GM19193 (cell line): ENCODE data around the gene SHANK3.

Source experiments
- POLR2A ChIP-seq: IDR thresholded peaks from 4 replicates; pipeline ENCODE4 v1.6.1; 2011; ENCODE audit not compliant: insufficient read depth, insufficient read length; ENCODE audit errors: extremely low read depth

Gene SHANK3

GRCh38 chr22:50691521-50691920 is 18.9 kb downstream of the SHANK3 start:
- no peak for TF ChIP-seq POLR2A

- no peak for TF ChIP-seq POLR2A
Observed at GRCh38 chr22:50693462-50693861, 20.8 kb downstream of the SHANK3 start.

DNA sequence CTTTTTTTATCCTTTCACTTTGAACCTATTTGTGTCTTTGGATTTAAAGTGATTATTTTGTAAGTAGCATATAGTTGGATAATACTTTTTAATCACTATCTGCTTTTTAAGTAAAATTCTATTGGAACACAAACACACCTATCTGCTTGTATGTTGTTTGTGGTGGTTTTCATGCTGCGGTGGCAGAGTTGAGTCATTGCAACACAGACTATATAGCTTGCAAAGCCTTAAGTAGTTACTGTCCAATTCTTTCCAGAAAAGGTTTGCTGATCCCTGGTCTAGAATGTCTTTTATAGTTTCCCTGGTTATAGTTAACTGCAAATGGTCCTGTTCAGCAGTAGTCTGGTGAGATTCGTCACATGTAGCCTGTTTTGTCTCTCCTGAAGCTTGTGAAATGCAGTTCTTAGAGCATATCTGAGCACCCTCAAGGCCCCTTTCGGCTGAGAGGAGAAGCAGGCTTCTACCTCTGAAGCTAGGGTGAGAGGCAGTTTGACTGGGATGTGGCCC is 21.5 kb downstream of the SHANK3 start:
- no peak for TF ChIP-seq POLR2A

DNA sequence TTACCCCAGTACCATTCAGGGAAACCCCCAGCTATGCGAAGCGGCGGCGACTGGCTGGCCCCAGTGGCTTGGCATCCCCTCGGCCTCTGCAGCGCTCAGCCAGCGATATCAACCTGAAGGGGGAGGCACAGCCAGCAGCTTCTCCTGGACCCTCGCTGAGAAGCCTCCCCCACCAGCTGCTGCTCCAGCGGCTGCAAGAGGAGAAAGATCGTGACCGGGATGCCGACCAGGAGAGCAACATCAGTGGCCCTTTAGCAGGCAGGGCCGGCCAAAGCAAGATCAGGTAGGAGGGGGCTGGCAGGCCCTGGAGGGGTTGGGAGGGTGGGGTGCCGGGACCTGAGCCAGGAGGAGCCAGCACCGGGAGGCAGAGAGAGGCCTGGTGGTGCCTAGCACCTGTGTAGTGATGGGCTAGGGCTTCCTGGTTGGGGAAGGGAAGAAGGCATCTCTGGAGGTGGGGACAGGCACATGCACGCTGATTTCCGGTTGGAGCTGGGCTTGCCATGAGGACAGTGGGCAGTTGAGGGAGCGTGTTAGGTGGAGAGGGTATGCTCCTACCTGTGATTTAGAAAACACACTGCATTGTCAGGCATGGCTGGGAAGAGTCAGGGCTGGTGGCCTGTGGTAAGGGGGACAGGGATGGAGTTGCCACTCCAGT is 22.3 kb downstream of the SHANK3 start:
- no peak for TF ChIP-seq POLR2A

GRCh38 chr22:50695421-50696250 is 23.0 kb downstream of the SHANK3 start:
- TF ChIP-seq POLR2A: no peak

DNA sequence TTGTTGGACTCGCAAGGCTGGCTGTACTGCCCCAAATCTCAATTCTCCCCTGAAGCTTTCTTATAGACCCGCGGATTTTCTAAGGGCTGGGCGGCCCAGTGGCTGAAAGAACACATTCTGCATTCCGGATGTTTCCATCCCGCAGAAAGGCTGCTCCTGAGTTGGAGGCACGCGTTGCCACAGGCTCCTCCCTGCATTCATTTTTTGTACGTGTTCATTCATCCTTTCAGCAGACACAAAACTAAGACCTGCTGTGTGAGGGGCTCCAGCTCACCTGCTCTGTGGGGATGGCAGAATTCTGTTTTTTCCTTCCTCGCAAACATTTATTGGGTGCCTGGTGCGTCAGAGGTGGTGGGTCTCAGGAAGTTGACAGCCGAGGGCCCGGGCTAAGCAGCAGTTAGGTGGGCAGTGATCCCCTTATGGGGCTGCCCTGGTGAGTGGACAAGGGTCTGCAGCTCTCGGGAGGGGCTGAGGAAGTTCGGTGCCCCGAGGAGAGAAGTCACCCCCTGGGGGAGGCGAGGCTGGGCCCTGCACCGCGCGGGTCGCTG is 23.7 kb downstream of the SHANK3 start:
- TF ChIP-seq POLR2A: no peak

DNA sequence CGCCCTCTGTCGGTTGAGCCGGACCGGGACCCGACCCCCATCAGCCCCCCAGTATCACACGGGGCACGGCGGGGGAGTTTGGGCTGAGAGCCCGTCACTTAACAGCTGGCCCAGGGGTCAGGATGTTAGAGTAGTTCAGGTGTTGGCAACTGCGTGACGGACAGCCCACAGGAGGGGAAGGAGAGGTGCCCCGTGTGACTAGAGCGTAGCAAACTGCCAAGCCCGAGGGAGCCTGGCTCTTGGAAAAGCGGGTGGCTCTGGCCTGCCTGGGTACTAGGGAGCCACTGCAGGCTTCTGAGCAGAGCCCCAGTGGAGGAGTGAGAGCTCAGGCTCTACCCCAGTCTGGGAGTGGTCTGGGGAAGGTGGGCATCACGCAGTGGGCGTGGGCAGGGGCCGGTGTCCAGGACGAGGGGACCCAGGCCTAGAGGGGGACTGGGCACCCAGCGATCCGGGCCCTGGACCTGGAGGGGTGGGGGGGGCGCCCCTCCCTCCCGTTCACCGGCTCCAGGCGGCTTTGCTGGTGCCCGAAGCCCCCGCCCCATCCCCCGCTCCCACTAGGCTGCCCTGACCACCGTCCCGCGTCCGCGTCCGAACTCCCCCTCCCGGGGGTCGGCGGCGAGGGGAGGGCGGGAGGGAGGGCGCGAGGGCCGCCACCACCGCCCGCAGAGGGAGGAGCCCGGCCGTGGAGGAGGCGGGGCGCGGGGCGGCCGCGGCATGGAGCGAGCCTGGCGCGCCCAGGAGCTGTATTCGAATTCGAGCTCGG is 24.4 kb downstream of the SHANK3 start:
- TF ChIP-seq POLR2A: no peak

- no peak for TF ChIP-seq POLR2A
Observed at GRCh38 chr22:50697667-50698506, 25.3 kb downstream of the SHANK3 start.

DNA sequence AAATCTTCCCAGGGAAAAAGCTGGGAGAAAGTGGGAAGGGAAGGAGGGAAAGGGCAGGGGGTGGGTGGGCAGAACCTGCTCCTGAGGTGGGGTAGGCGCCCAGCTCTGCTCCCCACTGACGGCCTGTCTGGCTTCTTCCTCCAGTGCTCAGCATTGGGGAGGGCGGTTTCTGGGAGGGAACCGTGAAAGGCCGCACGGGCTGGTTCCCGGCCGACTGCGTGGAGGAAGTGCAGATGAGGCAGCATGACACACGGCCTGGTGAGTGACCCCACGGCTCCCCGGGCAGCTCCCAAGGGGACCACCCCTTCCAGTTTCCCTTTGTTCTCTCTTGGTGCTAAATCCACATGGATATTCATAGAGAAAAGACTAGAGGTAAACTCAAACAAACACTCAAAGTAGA is 25.9 kb downstream of the SHANK3 start:
- TF ChIP-seq POLR2A: no peak

DNA sequence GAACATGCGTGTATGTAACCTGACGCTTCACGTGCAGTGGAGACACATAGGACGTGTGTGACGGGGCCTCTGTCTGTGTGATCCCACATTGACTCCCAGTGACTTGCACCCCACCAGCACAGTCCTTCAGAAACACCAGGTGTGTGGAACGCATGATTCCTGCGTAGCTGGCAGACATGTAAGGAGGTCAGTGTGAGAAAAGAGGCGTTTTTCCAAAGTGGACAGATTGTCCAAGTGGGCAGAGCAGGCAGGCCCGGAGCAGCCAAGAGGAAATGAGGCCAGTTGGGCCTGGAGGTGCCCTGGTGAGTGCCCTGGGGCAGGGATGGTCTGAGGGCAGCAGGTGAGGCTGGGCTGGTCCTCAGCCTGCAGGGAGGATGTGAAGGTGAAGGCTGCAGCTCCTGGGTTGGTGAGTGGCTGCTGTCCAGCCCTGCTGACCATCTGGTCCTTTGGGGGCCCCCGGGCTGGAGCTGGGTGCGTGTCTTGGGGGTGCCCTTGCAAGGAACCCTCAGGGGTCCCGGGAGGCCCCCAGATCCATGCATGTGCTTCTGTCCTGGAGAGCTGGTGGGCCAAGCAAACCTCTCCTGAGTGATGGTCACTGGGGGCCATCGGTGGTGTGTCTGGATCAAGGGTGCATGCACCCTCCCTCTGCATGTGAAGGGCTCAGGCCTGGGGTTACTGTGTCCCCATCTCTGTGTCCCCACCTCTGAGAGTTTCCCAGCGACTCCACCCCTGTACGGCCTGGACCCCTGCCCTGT is 26.6 kb downstream of the SHANK3 start:
- no peak for TF ChIP-seq POLR2A

DNA sequence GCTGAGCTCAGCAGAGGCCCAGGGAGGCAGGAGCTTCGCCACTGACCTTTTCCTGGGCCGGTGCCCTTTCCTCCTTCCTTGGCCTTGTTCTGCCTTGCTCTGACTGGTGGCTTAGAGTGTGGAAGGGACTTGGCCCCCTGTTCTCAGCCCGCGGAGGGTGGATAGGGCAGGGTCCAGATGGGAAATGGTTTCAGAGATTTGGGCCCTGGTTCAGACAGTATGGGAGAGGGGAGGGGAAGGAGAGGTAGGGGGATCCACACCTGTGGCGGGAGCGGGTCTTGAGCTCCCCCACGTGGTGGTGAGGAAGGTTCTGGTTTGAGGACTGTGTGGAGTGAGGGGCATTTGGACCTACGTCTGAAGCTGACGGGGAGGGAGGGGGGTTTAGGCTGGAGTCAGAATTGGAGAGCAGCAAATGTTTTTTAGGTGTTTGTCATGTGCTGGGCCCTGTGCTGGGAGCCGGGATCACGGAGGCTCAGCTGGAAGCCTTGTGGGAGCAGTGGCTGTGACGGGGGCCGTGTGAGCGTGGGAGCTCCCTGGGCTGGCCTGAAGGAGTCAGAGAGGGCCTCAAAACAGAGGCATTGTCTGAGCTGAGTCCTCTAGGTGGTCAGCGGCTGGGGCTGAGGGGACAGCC is 27.2 kb downstream of the SHANK3 start:
- no peak for TF ChIP-seq POLR2A

- TF ChIP-seq POLR2A: no peak
Observed at GRCh38 chr22:50700387-50701075, 27.9 kb downstream of the SHANK3 start.

DNA sequence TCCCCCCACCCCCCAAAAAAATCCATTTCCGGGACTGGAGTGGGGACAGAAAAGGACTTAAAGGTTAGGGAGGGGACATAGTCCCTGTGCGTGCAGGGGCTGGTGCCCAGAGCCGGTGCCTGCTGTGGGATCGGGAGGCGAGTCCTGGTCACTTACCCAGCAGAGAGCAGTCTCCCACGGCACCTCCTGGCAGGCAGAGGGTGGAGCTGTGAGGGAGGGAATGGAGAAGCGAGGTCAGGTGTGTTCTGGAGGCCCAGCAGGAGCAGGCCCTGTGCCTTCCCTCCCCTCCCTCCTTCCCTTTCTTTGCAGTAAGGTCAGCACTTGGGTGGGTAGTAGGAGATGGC is 28.4 kb downstream of the SHANK3 start:
- TF ChIP-seq POLR2A: no peak

DNA sequence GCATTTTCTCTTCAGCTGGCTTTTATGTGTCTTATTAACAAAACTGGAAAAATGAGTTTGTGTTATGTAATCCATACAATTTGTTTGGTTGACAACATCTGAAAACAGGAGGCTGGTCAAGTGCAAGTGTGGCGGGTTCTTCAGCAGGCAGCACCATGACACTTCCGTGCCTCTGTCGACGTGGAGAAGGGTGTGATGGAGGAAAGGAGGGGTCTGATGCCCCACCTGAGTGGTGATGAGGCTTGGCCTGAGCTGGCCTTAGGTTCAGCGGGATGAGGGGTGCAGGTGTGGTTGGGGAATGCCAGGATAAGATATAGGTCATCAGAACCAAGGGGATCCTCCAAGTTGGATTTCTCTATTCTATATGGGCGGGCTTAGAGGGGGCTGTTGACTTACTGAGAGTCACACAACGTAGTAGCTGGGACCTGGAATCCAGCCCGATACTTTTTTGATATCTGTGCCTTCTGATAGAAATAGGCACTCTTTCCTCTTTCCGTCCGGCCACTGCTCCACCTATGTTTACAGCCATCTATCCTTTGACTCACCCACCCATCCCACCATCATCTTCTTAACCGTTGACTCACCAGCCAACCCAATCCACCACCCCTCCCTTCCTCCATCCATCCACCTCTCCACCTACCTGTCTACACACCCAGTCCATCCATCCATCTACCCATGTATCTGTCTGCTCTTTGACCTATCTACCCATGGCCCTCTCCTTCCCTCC is 29.0 kb downstream of the SHANK3 start:
- TF ChIP-seq POLR2A: no peak
